ENCODE data around the gene DOK7.

GRCh38 chr4:3424522-3425095, 38.5 kb upstream of the DOK7 start:
- no peak for TF ChIP-seq CTCF (IDR thresholded peaks at IDR 0.05)
- no peak for TF ChIP-seq POLR2A (IDR thresholded peaks at IDR 0.05)
